ENCODE data around the gene RPS6KA2. TPM values are rescaled to one million over a fixed set of nuclear protein-coding genes. Genes with fewer than 3 reads are reported as not detected.

The RPS6KA2 gene
- total RNA-seq, 1 donor from 2014 or later, result 2.4 TPM

- intact Hi-C loops (cut with micrococcal nuclease), result no loop called here
These were observed 170.5 kb downstream of the RPS6KA2 start for GRCh38 chr6:166456395-166457156.

- intact Hi-C loops (cut with micrococcal nuclease), result no loop called here
These were observed 172.1 kb downstream of the RPS6KA2 start for GRCh38 chr6:166454692-166455515.

- intact Hi-C loops (cut with micrococcal nuclease), result no loop called here
These were observed 173.4 kb downstream of the RPS6KA2 start for GRCh38 chr6:166453651-166454050.

- intact Hi-C loops (cut with micrococcal nuclease), result no loop called here
These were observed 176.7 kb downstream of the RPS6KA2 start for GRCh38 chr6:166450167-166450873.

- intact Hi-C loops (cut with micrococcal nuclease), result no loop called here
These were observed 177.4 kb downstream of the RPS6KA2 start for GRCh38 chr6:166449641-166450040.

GRCh38 chr6:166449036-166449435, 178.0 kb downstream of the RPS6KA2 start:
- intact Hi-C loops (cut with micrococcal nuclease), result no loop called here

GRCh38 chr6:166448432-166448831, 178.6 kb downstream of the RPS6KA2 start:
- intact Hi-C loops (cut with micrococcal nuclease), result no loop called here

GRCh38 chr6:166446567-166447065, 180.4 kb downstream of the RPS6KA2 start:
- intact Hi-C loops (cut with micrococcal nuclease), result no loop called here

- intact Hi-C loops (cut with micrococcal nuclease), result no loop called here
These were observed 180.9 kb downstream of the RPS6KA2 start for GRCh38 chr6:166446146-166446545.

- intact Hi-C loops (cut with micrococcal nuclease), result no loop called here
These were observed 182.6 kb downstream of the RPS6KA2 start for GRCh38 chr6:166444446-166444845.

- intact Hi-C loops (cut with micrococcal nuclease), result no loop called here
These were observed 183.9 kb downstream of the RPS6KA2 start for GRCh38 chr6:166443166-166443565.

- intact Hi-C loops (cut with micrococcal nuclease), result no loop called here
These were observed 184.8 kb downstream of the RPS6KA2 start for GRCh38 chr6:166442131-166442685.

GRCh38 chr6:166441325-166442078, 185.5 kb downstream of the RPS6KA2 start:
- intact Hi-C loops (cut with micrococcal nuclease), result no loop called here

- intact Hi-C loops (cut with micrococcal nuclease), result no loop called here
These were observed 186.3 kb downstream of the RPS6KA2 start for GRCh38 chr6:166440729-166441128.

GRCh38 chr6:166440106-166440505, 186.9 kb downstream of the RPS6KA2 start:
- intact Hi-C loops (cut with micrococcal nuclease), result no loop called here

- intact Hi-C loops (cut with micrococcal nuclease), result no loop called here
These were observed 187.5 kb downstream of the RPS6KA2 start for GRCh38 chr6:166439366-166440091.

- intact Hi-C loops (cut with micrococcal nuclease), result no loop called here
These were observed 188.7 kb downstream of the RPS6KA2 start for GRCh38 chr6:166438211-166438861.

GRCh38 chr6:166437661-166438060, 189.4 kb downstream of the RPS6KA2 start:
- intact Hi-C loops (cut with micrococcal nuclease), result no loop called here

All from T-helper 2 cell treated with Interferon-gamma antibody and Interleukin-4, amounts not matched to agents 100 ng/mL and 5 ng/mL, for 36 hours (primary cell).